Measurements from ENCODE around the gene ONECUT3. TPM values are rescaled to one million over a fixed set of nuclear protein-coding genes. Genes with fewer than 3 reads are reported as not detected.
A peak's percentile ranks its signal among the peaks of the same experiment; 100 is the strongest.

ONECUT3 gene
- total RNA-seq, 3 donors from 2014 or later, result not detected

- H3K36me3 ChIP-seq, result no peaks in the 10 kb centered on the region
- intact Hi-C loops (cut with DNase I; ENCODE audit: low total_unique reads), result no loop called here
- TF ChIP-seq POLR2AphosphoS5 (IDR thresholded peaks at IDR 0.05) (no peak), POLR2A (IDR thresholded peaks at IDR 0.05) (no peak)
- TF ChIP-seq, protein P1, sequence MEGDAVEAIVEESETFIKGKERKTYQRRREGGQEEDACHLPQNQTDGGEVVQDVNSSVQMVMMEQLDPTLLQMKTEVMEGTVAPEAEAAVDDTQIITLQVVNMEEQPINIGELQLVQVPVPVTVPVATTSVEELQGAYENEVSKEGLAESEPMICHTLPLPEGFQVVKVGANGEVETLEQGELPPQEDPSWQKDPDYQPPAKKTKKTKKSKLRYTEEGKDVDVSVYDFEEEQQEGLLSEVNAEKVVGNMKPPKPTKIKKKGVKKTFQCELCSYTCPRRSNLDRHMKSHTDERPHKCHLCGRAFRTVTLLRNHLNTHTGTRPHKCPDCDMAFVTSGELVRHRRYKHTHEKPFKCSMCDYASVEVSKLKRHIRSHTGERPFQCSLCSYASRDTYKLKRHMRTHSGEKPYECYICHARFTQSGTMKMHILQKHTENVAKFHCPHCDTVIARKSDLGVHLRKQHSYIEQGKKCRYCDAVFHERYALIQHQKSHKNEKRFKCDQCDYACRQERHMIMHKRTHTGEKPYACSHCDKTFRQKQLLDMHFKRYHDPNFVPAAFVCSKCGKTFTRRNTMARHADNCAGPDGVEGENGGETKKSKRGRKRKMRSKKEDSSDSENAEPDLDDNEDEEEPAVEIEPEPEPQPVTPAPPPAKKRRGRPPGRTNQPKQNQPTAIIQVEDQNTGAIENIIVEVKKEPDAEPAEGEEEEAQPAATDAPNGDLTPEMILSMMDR (IDR thresholded peaks at IDR 0.05), result no peak
- no peak for DNase-seq (ENCODE audit: low spot score in 2 of 2)
- no peaks in the 10 kb centered on the region for H3K9me3 ChIP-seq
- no peaks in the 10 kb centered on the region for H3K4me1 ChIP-seq
- H3K27ac ChIP-seq, result no peak overlapping the region
- no peak overlapping the region for H3K4me3 ChIP-seq
- H3K27me3 ChIP-seq, result peaks cover 7 to 54% of the 10 kb centered on the region in 2 donors
Measured at GRCh38 chr19:1719519-1719918, 33.8 kb upstream of the ONECUT3 start.

- H3K9me3 ChIP-seq, result no peaks in the 10 kb centered on the region
- TF ChIP-seq POLR2AphosphoS5 (IDR thresholded peaks at IDR 0.05) (no peak), POLR2A (IDR thresholded peaks at IDR 0.05) (no peak)
- TF ChIP-seq, protein P1 (IDR thresholded peaks at IDR 0.05), result no peak
- intact Hi-C loops (cut with DNase I; ENCODE audit: low total_unique reads), result no loop called here
- H3K4me3 ChIP-seq, result no peak overlapping the region
- no peak for DNase-seq (ENCODE audit: low spot score in 2 of 2)
- H3K27me3 ChIP-seq, result peaks cover 7 to 54% of the 10 kb centered on the region in 2 donors
- no peaks in the 10 kb centered on the region for H3K36me3 ChIP-seq
- H3K4me1 ChIP-seq, result no peaks in the 10 kb centered on the region
- H3K27ac ChIP-seq, result no peak overlapping the region
Measured at GRCh38 chr19:1720237-1720636, 33.1 kb upstream of the ONECUT3 start.

- peaks cover 0 to 55% of the 10 kb centered on the region in 2 donors for H3K27me3 ChIP-seq
- no peak for TF ChIP-seq POLR2AphosphoS5 (IDR thresholded peaks at IDR 0.05)
- TF ChIP-seq, protein P1 (IDR thresholded peaks at IDR 0.05), result no peak
- no peak for TF ChIP-seq POLR2A (IDR thresholded peaks at IDR 0.05)
Measured at GRCh38 chr19:1725100-1726064, 27.9 kb upstream of the ONECUT3 start.

DNA sequence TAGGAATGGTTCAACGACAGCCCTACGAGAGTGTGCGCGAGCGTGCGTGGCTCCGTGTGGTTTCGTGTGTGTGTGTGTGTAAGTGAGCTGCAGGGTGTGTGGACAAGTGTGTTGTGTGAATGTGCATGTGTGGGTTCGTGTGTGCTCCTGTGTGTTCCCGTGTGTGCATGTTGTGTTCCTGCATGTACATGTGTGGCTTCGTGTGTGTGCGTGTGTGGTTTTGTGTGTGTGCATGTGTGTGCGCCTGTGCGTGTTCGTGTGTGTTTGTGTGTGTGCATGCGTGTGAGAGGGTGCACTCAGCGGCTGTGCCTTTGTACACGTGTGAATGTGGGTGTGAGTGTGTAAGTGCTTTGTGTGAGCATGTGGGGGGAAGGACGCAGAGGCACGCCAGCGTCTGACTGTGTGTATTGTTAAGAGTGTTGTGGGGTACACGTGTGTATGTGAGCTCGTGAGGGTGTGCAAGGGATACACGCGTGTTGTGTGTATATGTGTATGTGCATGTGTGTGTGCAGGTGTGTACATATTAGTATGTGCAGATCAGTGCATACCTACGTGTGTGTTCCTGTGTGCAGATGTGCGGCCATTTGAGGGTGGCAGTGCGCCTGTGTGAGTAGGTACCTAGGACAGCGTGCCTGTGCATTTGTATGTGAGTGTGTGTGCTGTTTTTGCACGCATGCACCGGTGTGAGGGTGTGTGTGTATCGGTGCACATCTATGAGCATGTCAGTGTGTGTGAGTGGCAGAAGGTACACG lies 24.3 kb upstream of the ONECUT3 start:
- Histone ChIP-seq H3K9me3 (no peaks in the 10 kb centered on the region), H3K27ac (no peak overlapping the region), H3K36me3 (no peaks in the 10 kb centered on the region), H3K27me3 (peaks cover 0 to 83% of the 10 kb centered on the region in 2 donors), H3K4me3 (no peak overlapping the region), H3K4me1 (peaks cover 0 to 6% of the 10 kb centered on the region in 2 donors)
- no peak for DNase-seq (ENCODE audit: low spot score in 2 of 2)
- intact Hi-C loops (cut with DNase I; ENCODE audit: low total_unique reads), result no loop called here
- TF ChIP-seq POLR2AphosphoS5 (IDR thresholded peaks at IDR 0.05), result no peak
- TF ChIP-seq POLR2A (IDR thresholded peaks at IDR 0.05), result no peak
- TF ChIP-seq, protein P1 (IDR thresholded peaks at IDR 0.05), result no peak

More at GRCh38 chr19:1725100-1726064, 27.9 kb upstream of the ONECUT3 start:
- peak overlapping the region; percentile 31 to 67 (median 48) for H3K4me3 ChIP-seq
- intact Hi-C loops (cut with DNase I; ENCODE audit: low total_unique reads), result no loop called here
- H3K36me3 ChIP-seq, result no peaks in the 10 kb centered on the region
- H3K4me1 ChIP-seq, result peaks cover 0 to 6% of the 10 kb centered on the region in 2 donors
- no peaks in the 10 kb centered on the region for H3K9me3 ChIP-seq
- no peak for DNase-seq (ENCODE audit: low spot score in 2 of 2)
- no peak overlapping the region for H3K27ac ChIP-seq

Data from breast epithelium (tissue), 4 donors.